HG03457 (cell line): ENCODE measurements around the gene HTT.
"Not testable (repeated sequence)": the region's sequence is repeated elsewhere in the genome, so short reads cannot be mapped to it uniquely, and the experiment has no call there.

Source experiments
- ATAC-seq: cut with Tn5 transposase; IDR thresholded peaks from one replicate; pipeline ENCODE4 v1.9.1; 2021; ENCODE audit warnings: moderate number of reproducible peaks; ENCODE audit not compliant: unreplicated experiment

The HTT gene

DNA sequence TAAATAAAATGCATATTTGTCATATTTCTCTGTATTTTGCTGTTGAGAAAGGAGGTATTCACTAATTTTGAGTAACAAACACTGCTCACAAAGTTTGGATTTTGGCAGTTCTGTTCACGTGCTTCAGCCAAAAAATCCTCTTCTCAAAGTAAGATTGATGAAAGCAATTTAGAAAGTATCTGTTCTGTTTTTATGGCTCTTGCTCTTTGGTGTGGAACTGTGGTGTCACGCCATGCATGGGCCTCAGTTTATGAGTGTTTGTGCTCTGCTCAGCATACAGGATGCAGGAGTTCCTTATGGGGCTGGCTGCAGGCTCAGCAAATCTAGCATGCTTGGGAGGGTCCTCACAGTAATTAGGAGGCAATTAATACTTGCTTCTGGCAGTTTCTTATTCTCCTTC lies 3.3 kb downstream of the HTT start:
- peak; percentile 32 for ATAC-seq

DNA sequence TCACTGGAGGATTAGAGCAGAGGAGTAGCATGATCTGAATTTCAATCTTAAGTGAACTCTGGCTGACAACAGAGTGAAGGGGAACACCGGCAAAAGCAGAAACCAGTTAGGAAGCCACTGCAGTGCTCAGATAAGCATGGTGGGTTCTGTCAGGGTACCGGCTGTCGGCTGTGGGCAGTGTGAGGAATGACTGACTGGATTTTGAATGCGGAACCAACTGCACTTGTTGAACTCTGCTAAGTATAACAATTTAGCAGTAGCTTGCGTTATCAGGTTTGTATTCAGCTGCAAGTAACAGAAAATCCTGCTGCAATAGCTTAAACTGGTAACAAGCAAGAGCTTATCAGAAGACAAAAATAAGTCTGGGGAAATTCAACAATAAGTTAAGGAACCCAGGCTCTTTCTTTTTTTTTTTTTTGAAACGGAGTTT lies 5.2 kb downstream of the HTT start:
- no peak for ATAC-seq

DNA sequence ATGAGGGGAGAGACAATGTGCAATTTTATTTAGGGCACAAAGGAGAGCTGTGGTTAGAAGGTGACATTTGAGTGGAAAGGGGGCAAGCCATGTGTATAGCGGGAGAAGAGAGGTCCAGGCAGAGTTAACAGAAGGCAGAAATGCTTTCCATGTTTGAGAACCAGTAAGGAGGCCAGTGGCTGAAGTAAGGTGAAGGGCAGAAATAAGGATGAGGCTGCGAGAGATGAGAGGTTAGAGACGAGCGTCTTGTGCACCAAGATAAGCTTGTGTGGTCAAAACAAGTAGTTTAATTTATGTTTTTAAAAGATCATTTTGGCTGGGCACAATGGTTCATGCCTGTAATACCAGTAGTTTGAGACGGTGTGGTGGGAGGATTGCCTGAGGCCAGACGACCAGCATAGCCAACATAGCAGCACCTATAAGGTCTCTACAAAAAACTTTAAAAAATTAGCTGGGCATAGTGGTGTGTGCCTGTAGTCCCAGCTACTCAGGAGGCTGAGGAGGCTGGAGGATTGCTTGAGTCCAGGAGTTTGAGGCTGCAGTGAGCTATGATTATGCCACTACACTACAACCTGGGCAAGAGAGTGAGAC lies 8.5 kb downstream of the HTT start:
- ATAC-seq: no peak

DNA sequence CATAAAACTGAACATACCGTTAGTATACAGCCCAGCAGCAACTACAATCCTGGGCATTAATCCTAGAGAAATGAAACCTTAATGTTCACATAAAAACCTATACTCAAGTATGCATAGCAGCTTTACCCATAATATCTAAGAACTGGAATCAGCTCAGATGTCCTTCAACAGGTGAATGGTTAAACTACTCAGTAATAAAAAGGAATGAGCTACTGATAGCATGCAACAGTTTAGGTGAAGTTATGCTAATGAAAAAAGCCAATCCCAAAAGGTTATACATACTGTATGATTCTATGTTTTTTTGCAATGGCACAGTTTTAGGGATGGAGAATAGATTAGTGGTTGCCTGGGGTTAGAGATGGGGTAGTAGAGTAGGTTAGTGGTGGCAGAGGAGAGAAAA lies 9.3 kb downstream of the HTT start:
- no peak for ATAC-seq

DNA sequence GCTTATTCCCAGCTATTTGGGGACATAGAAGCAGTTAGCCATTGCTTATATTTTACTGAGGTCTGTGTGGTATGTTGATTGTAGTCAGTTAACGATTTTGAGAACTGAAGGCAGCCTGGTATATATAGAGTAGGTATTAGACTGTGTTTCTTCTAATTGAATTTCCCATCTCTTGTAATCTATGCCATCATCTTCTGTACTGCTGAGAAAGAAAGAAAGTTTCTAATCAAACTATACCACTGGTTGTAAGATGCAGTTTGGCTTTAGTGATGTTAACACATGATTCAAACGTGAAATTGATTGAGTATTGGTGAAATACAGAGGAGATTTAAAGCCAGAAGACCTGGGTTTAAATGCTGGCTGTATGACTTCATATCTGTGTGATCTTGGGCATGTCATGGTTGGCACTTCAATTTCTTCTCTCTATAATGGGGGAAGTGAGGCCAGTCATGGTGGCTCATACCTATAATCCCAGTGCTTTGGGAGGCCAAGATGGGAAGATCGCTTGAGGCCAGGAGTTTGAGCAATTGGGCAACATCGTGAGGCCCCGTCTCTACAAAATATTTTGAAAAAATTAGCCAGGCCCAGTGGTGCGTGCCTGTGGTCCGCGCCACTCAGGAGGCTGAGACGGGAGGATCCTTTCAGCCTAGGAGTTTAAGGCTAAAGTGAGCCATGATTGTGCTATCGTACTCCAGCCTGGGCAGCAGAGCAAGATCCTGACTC lies 11.6 kb downstream of the HTT start:
- no peak for ATAC-seq

DNA sequence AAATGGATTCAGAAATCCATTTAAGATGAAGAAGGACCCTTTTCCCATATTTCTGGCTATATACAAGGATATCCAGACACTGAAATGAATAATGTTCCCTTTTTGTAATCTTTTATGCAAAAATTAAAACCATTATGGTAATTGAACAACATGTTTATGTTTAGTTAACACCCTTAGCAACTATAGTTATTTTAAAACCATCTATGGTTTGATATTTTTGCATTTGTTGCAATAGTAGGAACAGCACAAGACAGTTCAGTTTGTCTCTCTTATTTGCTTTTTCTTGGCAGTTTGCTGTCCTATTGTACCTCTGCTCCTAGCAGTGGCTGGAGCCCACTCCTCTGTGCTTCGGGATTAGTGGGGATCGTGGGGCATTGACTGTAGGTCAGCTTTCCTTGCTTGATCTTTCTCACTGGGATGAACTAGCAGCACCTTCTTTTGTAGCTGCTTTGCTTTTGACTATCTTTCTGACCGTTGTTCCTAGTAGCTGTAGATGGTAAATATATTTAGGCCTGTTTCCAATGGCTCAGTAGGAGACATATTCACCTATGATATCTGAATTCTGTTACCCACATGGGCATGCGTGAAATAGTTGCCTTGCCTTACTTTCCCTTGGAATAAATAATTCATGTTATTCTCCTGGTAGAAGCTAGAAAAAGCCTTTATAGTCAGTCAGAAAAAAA lies 12.8 kb downstream of the HTT start:
- no peak for ATAC-seq

DNA sequence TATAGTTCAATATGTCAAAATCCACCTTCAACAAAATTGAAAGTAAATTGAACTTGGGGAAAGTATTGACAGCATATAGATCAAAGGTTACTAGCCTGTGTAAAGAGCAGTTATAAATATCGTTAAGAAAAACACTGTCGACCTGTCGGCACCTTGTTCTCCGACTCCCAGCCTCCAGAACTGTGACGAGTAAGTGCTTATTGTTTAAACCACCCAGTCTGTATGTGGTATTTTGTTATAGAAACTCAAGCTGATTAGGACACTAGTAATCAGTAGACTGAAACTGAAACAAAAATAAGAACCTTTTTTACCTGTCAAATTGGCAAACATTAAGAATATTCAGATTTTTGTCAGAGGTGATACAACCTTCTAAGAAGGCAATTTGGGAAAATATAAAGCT lies 17.0 kb downstream of the HTT start:
- no peak for ATAC-seq

DNA sequence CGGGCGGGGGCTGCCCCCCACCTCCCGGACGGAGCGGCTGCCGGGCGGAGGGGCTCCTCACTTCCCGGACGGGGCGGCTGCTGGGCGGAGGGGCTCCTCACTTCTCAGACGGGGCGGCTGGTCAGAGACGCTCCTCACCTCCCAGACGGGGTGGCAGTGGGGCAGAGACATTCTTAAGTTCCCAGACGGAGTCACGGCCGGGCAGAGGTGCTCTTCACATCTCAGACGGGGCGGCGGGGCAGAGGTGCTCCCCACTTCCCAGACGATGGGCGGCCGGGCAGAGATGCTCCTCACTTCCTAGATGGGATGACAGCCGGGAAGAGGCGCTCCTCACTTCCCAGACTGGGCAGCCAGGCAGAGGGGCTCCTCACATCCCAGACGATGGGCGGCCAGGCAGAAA lies 20.2 kb downstream of the HTT start:
- ATAC-seq: not testable (repeated sequence)

DNA sequence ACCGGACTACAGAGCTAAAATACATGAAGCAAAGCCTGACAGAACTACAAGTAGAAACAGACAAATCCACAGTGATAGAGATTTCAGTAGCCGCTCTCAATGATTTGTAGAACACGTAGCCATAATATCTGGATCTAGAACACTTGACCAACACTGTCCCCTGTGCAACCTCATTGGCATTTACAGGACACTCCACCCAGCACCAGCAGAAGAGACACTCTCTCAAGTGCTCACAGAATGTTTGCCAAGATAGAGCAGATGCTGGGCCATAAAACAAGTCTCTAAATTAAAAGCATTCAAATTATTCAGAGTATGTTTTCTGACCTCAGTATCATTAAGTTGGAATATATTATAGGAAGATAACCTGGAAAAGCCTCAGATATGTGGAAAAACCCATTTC lies 21.7 kb downstream of the HTT start:
- ATAC-seq: no peak

DNA sequence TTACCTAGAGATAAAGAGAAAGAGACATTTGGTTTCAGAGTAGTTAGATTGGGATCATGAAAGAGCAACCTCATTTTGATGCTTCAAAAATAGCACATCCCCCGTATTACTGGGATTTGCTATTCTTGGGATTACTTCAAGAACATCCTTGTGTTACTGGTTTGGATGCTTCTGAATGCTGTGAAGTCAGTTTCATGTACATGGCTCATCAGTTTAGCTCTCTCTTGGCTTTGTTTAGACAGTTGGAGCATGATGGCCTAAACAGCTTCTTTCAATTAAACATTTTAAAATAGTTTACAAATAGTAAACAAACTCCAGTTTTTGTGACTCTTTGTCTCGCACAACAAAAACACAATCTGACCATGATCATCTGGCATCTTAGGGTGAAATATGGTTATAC lies 23.9 kb downstream of the HTT start:
- no peak for ATAC-seq

DNA sequence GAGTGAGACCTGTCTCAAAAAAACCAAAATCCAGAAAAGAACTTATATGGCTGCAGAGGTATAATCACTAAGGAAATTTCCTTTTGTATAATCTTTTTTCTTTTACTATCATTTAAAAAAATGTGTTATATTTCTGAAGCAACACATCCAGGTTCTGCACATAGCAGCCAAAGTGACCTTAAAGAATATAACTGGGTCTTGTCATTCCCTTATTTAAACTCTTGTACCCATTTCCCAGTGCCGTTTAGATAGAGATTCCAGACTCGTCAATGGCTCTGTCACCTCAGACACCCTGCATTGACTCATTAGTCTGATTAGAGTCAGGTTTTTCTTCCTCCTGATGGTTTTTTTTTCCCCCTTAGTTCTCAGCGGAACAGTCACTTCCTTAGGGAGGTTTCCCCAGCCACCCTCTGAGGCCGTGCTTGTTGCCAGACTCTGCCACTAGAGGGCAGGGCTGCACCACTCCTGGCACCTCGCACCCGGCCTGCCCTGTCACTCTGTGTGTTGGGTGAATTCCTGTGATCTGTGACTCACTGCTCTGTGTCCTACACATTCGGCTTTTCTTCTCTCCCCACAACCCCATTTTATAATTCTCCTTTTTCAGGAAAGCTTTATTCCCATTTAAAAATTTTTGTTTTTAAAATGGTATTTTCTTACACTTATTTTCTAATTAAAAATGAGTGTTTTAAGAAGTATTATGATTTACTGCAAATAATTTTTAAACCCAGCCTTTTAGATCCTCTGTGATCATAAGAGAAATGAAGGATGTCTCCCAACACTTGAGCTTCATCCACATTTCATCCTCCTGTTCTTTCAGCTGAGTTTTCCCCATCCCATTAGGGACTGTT lies 32.1 kb downstream of the HTT start:
- ATAC-seq: peak; percentile 87

DNA sequence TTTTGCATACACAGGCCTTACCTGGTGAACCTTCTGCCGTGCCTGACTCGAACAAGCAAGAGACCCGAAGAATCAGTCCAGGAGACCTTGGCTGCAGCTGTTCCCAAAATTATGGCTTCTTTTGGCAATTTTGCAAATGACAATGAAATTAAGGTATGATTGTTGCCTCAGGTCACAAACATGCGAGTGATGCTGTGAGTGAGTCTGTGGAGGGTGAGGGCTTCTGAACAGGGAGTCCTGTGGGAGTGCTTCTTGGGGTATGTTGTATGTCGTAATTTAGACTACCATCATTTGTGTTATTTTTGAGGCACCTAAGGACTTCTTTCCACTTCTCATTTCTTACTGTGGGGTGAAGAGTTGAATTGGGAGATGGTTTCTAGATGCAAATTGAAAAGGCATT lies 32.8 kb downstream of the HTT start:
- no peak for ATAC-seq

DNA sequence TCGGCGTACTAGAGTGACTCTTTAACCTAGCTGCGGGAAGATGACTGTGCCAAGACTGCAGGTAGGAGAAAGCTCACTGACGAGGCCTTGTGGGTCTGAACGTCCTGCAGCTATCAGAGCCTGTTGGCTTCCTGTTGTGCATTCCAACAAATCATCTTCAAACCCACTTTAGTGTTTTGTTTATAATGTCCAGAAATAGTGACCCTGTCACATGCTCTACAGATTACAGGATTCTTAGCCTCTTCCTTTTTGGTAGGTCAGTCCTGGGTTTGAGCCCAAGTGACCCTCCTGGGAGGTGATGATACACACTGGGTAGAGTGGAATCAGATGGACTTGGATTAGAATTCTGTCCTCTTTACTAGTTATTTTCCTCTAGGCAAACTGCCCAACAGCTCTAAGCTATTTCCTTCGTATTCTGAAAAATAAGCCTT lies 33.2 kb downstream of the HTT start:
- ATAC-seq: no peak

DNA sequence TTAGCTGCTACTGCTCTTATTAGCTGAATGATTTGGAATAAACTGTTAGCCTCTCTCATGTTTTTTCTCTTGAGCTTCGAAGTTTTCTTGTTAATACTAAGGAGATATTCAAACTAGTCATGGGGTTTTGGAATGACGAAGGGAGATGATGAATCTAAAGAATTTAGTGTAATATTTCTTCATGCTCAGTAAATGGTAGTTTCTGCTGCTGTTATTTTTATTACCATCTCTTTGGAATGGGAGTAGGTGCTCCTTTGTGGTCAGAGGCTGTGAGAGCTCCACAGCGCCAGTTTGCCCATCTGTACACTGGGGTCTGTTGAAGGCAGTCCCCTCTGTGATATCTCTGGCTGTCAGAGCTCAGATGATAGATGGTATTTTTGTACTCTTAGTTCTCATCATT lies 33.7 kb downstream of the HTT start:
- ATAC-seq: no peak

DNA sequence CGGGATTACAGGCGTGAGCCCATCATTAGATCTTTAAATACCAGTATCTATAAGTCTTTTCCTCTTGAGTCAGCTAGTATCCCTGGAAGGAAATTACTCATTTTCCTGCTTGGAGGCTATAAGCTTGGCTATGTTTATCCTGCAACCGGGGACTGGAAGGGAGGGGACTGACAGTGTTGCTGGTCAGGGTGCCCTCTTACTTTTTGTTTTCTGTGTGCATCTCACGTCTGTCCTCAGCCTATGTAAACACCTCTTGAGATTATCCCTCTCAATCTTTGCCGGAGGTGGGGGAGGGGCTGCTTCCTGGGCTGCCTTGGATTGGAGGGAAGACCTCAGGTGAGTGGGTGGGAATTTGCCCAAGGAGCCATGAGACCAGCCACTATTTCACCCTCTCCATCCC lies 37.0 kb downstream of the HTT start:
- no peak for ATAC-seq

DNA sequence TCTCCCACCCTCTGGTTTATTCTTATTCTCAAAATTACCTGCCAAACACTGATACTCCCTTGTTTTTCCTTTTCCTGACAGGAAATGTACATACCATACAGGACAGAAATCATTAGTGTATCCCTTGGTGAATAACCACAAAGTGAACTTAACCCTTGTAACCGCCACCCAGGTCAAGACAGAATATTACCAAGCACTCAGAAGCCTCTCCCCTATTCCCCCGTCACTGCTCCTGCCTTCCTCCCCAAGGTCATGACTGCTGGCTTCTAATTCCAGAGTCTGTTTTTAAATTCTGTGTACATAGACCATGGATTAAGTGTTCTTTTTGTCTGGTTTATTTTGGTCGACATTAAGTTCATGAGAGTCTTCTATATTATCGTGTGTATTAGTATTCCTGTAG lies 37.7 kb downstream of the HTT start:
- no peak for ATAC-seq

DNA sequence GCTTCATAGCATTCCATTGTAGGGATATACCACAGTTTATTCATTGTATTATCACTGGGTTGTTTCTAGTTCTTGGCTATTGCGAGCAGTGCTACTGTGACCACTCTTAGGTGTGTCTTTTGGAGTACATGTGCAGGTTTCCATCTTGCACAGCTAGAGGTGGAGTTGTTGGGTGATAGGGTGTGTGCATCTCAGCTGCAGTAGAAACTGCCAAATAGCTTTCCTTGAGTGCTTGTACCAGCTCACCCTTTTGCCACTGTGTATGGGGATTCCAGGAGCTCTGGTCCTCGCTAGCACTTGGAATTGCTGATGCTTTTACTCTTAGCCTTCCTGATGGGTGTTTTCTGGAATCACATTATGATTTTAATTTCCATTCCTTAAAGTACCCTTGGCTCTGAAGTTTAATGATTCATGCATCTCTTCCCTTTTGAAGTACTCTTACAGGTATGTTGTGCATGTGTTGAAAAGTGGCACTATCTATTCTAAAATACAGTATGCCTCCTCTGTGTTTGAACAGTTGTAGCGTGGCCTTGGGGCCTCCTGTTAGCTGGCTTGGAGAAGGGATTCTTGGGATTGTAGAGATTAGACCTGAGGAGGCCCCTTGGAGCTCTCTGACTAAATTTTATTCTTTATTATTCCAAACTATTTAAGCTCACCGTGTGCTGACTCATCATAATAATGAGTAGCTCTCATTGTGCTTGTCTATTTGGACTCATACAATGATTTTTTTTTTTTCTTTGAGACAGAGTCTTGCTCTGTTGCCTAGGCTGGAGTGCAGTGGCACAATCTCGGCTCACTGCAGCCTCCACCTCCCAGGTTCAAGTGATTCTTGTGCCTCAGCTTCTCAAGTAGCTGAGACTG lies 38.4 kb downstream of the HTT start:
- ATAC-seq: no peak

DNA sequence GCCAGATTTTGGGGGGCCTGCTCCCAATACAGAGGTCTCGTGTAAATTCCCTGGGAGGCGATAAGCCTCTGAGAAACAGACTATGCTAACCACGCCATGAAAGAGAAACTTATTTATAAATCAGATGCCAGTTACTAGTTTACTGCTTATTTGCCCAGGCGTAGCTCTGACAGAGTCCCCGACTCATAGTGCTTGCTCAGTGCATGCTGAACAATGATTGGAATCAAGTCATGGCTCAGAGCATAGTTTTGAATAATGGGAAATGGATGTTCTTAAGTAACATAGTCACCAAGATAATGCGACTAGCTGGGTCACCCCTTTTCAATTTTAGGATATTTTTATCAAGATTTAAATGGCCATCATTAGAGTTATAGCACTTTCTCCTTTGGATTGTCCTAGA lies 39.9 kb downstream of the HTT start:
- ATAC-seq: no peak

DNA sequence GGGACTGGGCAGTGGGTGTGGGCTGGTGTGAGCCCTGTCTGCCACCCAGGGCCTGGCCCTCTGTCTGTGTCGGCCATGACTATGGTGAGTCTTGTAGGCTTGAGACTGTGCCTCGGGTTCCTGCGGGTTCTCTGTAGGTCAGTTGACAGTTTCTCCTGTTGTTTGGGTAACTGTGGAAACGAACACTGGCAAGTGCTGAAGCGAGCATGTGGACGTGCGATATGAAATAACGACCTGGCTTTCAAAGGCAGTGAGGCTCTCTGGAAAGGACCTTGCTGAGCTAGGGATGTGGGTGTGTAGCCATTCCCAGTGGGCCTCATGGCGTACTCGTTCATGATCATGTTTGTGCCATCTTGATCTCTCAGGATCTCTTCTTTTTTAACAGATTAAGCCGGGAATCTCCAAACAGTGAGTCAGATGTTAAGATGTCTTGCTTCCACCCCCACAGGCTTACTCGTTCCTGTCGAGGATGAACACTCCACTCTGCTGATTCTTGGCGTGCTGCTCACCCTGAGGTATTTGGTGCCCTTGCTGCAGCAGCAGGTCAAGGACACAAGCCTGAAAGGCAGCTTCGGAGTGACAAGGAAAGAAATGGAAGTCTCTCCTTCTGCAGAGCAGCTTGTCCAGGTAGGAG lies 41.3 kb downstream of the HTT start:
- no peak for ATAC-seq

DNA sequence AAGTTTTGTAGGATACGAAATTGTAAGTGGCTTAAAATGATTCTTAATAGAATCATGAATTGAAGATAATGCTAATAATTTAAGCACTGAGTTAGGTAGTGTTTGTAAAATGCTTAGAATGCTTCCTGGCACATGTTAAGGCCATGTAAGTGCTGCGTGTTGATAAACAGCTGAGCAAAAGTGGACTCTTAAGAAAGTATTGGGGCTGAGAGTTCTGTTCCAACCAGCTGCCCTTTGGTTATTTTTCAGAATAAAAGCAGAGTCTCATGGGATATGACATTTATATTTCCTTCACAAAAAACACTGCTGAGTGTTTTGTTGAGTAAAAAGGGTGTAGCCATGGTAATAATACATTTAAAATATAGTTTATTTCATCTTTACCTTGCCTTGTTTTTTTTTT lies 42.5 kb downstream of the HTT start:
- ATAC-seq: no peak
